Gastroesophageal sphincter (tissue), 4 donors: Measurements from ENCODE around the gene LPP. TPM values are rescaled to one million over a fixed set of nuclear protein-coding genes. Genes with fewer than 3 reads are reported as not detected.

ENCODE experiments used
- ATAC-seq: fragments of 150-250 bp; one replicate; pipeline ENCODE4 v1.9.1; 2016; ENCODE audit warnings: mild to moderate bottlenecking, moderate library complexity
- H3K27ac ChIP-seq, 4 donors: fragments of 200-600 bp; sonication (generic) in 3 of 4; 1 replicate in 3 of 4; 2 replicates in 1 of 4; pipeline ENCODE4 v1.5.1; 2016 to 2019
- H3K27me3 ChIP-seq: fragments of 200-600 bp; sonication (generic); one replicate; pipeline ENCODE4 v1.5.1; 2019
- H3K36me3 ChIP-seq, 2 donors: fragments of 200-600 bp; sonication (generic); one replicate each; pipeline ENCODE4 v1.5.1; 2019; ENCODE audit warnings: control low read depth in 1 of 2
- H3K4me1 ChIP-seq, 3 donors: fragments of 200-600 bp; sonication (generic); 1 replicate in 2 of 3; 2 replicates in 1 of 3; pipeline ENCODE4 v1.5.1; 2016 to 2019; ENCODE audit warnings: control low read depth in 2 of 3
- H3K4me3 ChIP-seq, 2 donors: fragments of 200-600 bp; sonication (generic); one replicate each; pipeline ENCODE4 v1.5.1; 2019; ENCODE audit warnings: mild to moderate bottlenecking in 1 of 2, moderate library complexity in 1 of 2
- H3K9me3 ChIP-seq, 3 donors: fragments of 200-600 bp; sonication (generic); one replicate each; pipeline ENCODE4 v1.5.1; 2017 to 2019; ENCODE audit warnings: control low read depth in 2 of 3
- CTCF ChIP-seq, 4 experiments: fragments of 200-600 bp in 2 of 4; fragments of 450-650 bp in 2 of 4; sonication (generic) in 1 of 4; IDR thresholded peaks; one replicate each; pipeline ENCODE4 v1.5.1; 2017 to 2019; ENCODE audit warnings: antibody characterized with exemption in 4 of 4, mild to moderate bottlenecking in 2 of 4, moderate library complexity in 2 of 4
- EP300 ChIP-seq: sonication (generic); formaldehyde crosslinking; IDR thresholded peaks from one replicate; pipeline ENCODE4 v1.6.1; 2017; ENCODE audit warnings: antibody characterized with exemption, mild to moderate bottlenecking
- POLR2A ChIP-seq, 2 donors: fragments of 450-650 bp; IDR thresholded peaks; one replicate each; pipeline ENCODE4 v1.6.1; 2017; ENCODE audit warnings: antibody characterized with exemption in 2 of 2, mild to moderate bottlenecking in 2 of 2, moderate library complexity in 1 of 2
- POLR2AphosphoS5 ChIP-seq: sonication (generic); formaldehyde crosslinking; IDR thresholded peaks from one replicate; pipeline ENCODE4 v1.6.1; 2017; ENCODE audit warnings: antibody characterized with exemption
- WGBS, 2 donors: methylation state at CpG; one replicate each; pipeline ENCODE4 v1.1.5; 2018; ENCODE audit warnings: low coverage in 1 of 2; 5-methylcytosine and 5-hydroxymethylcytosine counted together
- total RNA-seq, 4 donors: library from RNA; depleted of rRNA; stranded (reverse); fragments of >200 nt; gene quantifications; one replicate each; pipeline ENCODE4 v1.1.0, GENCODE V29; 2016

The LPP gene
- total RNA-seq, 4 donors from 2014 or later, result 1,243 to 2,297 (median 2,164) TPM

DNA sequence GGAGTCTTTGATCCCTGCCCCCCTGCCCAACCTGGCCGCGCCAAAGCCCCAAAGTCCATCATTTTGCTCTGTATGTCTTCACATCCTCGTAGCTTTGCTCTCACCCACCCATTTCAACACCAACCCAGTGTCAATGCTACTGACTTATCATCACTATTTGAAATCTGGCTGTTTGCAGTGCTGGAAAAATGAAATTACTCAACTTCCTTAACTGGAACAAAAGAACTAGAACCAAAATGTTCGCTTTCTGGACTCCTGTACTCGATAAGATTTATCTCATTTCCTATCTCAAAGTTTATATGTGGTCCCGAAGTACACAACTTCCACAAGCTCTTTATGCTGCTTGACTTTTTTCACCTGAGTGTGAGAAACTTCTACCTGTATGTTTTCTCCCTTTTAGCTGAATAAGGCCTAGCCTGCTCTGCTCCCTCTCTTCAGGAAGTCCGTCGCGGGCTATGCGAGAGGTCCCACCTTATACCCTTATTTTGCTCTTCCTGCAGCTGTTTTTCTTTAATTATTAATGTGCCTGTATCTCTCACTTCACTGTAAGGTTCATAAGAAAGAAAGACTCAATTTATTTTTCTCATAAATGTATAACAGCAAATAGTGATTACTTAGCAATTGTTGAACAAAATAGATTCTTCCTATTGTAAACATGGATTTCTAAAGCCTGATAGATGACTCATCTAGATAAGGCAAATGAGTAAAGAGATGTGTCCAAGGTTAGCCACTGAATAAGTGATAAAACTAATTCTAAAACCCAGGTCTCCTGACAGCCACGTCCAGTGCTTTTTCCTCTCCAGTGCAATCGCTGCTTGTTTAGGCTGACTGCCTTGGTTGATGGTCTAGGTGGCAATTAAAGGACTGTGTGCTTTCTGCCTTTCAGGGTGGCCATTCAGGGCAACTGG, 553.7 kb downstream of the LPP start:
- 73 to 96% methylated on average over 12 of the region's 12 CpGs for WGBS, 2 donors
- TF ChIP-seq CTCF (IDR thresholded peaks at IDR 0.05), result no peak
- no peak for TF ChIP-seq POLR2AphosphoS5
- no peak for TF ChIP-seq POLR2A (IDR thresholded peaks at IDR 0.05)
- no peak for TF ChIP-seq EP300
- ATAC-seq, result no peak
- H3K4me1 ChIP-seq, result peaks cover 16 to 68% (median 26%) of the 10 kb centered on the region in 3 donors
- H3K27ac ChIP-seq, result peak overlapping the region; percentile 40 to 56 (median 52)
- peaks cover 3 to 18% of the 10 kb centered on the region in 2 donors for H3K36me3 ChIP-seq
- H3K9me3 ChIP-seq, result no peaks in the 10 kb centered on the region
- H3K27me3 ChIP-seq, result no peaks in the 10 kb centered on the region
- no peak overlapping the region for H3K4me3 ChIP-seq

GRCh38 chr3:188711881-188712247, 557.9 kb downstream of the LPP start:
- H3K4me3 ChIP-seq, result no peak overlapping the region
- WGBS, 2 donors, result 30 to 42% methylated on average over 3 of the region's 3 CpGs
- H3K9me3 ChIP-seq, result no peaks in the 10 kb centered on the region
- peaks cover 18 to 66% (median 24%) of the 10 kb centered on the region in 3 donors for H3K4me1 ChIP-seq
- TF ChIP-seq CTCF (IDR thresholded peaks at IDR 0.05), result no peak
- no peak for TF ChIP-seq POLR2A (IDR thresholded peaks at IDR 0.05)
- no peak for TF ChIP-seq POLR2AphosphoS5
- no peak for TF ChIP-seq EP300
- H3K27me3 ChIP-seq, result no peaks in the 10 kb centered on the region
- ATAC-seq, result peak; percentile 25
- H3K27ac ChIP-seq, result peak overlapping the region; percentile 61 to 75 (median 72)
- H3K36me3 ChIP-seq, result peaks cover 3 to 18% of the 10 kb centered on the region in 2 donors

DNA sequence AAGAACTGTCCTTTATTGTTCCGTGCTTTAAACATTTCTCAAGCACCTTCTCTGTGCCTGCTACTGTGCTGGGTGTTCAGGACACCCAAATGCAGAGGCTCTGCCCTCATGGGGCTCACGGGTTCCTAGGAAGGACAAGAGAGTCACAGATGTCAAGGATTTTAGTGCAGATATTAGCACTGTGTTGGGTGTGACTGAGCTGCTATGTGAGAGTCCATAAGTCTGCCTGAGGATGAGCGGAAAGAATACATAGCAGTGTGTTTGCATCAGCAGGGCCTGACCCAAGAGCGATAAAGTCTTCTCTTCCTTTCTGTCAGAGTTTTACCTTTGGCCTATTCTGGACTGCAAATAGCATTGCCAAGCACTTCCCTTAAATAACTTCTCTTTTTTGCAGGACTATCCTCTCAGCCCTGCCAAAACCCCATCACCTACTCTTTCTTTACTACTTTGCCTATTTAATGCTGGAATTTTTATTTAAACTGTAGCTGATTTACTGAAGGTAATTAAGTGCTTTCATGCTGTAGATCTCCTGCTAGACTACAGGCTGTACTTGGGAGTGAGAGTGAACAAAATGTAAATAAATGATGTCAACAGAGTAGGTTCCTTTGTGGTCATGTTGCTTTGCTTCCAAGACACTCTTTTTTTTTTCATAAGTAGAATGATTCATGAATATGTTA, 558.4 kb downstream of the LPP start:
- H3K27ac ChIP-seq, result peak overlapping the region; percentile 61 to 75 (median 72)
- ATAC-seq, result peak; percentile 51
- H3K4me3 ChIP-seq, result no peak overlapping the region
- no peaks in the 10 kb centered on the region for H3K9me3 ChIP-seq
- no peaks in the 10 kb centered on the region for H3K27me3 ChIP-seq
- peaks cover 3 to 18% of the 10 kb centered on the region in 2 donors for H3K36me3 ChIP-seq
- peaks cover 15 to 61% (median 23%) of the 10 kb centered on the region in 3 donors for H3K4me1 ChIP-seq
- TF ChIP-seq POLR2A (IDR thresholded peaks at IDR 0.05), result no peak
- TF ChIP-seq EP300, result no peak
- TF ChIP-seq POLR2AphosphoS5, result peak; percentile 57
- TF ChIP-seq CTCF (IDR thresholded peaks at IDR 0.05), result peak in 2 of 4 experiments; percentile 27 to 31
- WGBS, 2 donors, result 25 to 29% methylated on average over 4 of the region's 4 CpGs

- Histone ChIP-seq H3K4me1 (peaks cover 15 to 58% (median 24%) of the 10 kb centered on the region in 3 donors), H3K27ac (peak overlapping the region in 3 of 4 donors; percentile 29 to 75 (median 74)), H3K36me3 (peaks cover 3 to 18% of the 10 kb centered on the region in 2 donors), H3K27me3 (no peaks in the 10 kb centered on the region), H3K4me3 (no peak overlapping the region), H3K9me3 (no peaks in the 10 kb centered on the region)
- TF ChIP-seq EP300, result no peak
- TF ChIP-seq CTCF (IDR thresholded peaks at IDR 0.05), result no peak
- no peak for TF ChIP-seq POLR2A (IDR thresholded peaks at IDR 0.05)
- TF ChIP-seq POLR2AphosphoS5, result no peak
- 20 to 25% methylated on average over 2 to 3 of the region's 3 CpGs for WGBS, 2 donors
- no peak for ATAC-seq
These were observed 559.0 kb downstream of the LPP start for GRCh38 chr3:188712991-188713390.
